COLO668 (cell line): ENCODE results near the gene DNAJC7.
"Not testable (repeated sequence)": the region's sequence is repeated elsewhere in the genome, so short reads cannot be mapped to it uniquely, and the experiment has no call there.

Experiments
- DNase-seq: peaks from one replicate; lab custom pipeline; 2025; ENCODE audit not compliant: unreplicated experiment; lab: John Stamatoyannopoulos, UW

Gene DNAJC7

GRCh38 chr17:41962111-41962510, 55.1 kb downstream of the DNAJC7 start:
- peak; percentile 1 for DNase-seq

- peak; percentile 0 for DNase-seq
Measured at GRCh38 chr17:41959336-41960095, 57.7 kb downstream of the DNAJC7 start.

DNA sequence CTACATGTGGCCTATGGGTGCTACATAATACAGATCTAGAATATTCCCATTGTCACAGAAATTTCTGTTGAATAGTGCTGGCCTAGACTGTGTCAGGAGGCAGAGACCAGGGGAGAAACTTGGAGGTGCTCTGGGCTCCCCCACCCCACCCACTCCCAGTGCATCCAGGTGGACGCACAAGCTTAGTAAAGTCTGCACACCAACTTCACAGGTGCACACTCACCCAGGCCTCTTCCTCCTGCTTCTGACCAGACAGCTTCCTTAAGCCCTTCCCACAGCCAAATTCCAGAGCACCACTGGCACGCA, 58.3 kb downstream of the DNAJC7 start:
- DNase-seq, result no peak

DNA sequence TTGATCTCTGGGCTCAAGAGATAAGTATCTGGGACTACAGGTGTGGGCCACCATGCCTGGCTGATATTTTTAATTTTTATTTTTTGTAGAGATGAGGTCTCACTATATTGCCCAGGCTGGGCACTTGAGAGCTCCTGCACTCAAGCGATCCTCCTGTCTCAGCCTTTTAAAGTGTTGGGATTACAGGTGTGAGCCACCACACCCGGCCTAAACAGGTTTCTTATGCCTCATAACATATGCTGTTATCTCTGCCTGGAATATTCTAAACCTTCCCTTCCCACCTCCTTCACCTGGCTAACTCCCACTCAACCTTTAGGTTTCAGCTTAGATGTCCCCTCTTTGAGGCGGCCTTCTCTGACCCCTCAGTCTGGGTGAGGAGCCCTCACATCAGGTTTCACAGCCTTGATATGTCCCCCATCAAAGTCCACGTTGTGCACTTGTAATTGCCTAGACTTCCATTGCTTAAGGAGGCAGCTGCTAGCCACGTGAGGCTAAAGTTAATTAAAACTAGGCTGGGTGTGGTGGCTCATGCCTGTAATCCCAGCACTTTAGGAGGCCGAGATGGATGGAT, 59.3 kb downstream of the DNAJC7 start:
- DNase-seq, result no peak

GRCh38 chr17:41957031-41957868, 60.0 kb downstream of the DNAJC7 start:
- no peak for DNase-seq

DNA sequence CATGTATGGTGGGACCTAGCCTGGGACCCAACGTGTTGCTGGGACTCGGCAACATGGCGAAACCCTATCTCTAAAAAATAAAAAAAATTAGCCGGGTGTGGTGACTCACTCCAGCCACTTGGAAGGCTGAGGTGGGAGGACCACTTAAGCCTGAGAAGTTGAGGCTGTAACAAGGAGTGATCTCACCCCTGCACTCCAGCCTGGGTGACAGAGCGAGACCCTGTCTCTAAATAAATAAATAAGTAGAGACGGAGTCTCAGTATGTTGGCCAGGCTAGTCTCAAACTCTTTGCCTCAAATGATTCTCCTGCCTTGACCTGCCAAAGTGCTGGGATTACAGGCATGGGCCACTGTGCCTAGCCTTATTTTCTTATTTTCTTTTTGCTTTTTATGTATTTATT, 60.7 kb downstream of the DNAJC7 start:
- no peak for DNase-seq

GRCh38 chr17:41948762-41949460, 68.3 kb downstream of the DNAJC7 start:
- DNase-seq, result no peak

DNA sequence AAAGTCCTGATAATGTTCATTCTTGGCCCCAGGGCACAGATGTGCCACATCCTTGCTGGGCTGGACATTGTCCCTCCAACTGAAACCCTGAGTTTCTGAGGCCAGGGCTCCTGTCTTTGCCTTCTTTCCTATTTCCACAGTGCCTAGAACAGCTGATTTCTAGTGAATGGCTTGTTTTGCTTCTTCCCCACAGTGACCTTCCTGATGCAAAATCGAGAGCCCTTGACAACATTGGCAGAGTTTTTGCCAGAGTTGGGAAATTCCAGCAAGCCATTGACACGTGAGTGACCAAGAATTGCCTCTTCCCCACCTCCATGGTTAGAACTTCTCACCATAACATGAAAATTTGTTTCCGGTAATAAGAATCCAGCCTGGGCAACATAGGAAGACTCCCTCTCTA, 72.3 kb downstream of the DNAJC7 start:
- no peak for DNase-seq

DNA sequence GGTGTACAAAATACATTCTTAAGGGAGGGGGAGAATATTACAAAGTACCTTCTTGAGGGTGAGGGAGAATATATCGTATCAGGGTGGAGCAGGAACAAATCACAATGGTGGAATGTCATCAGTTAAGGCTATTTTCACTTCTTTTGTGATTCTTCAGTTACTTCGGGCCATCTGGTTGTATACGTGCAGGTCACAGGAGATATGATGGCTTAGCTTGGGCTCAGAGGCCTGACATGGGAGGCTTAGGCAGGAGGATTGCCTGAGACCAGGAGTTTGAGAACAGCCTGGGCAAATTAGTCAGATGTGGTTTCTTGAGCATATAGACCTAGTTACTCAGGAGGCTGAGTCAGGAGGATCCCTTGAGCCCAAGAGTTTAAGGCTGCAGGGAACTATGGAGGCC, 73.7 kb downstream of the DNAJC7 start:
- no peak for DNase-seq

DNA sequence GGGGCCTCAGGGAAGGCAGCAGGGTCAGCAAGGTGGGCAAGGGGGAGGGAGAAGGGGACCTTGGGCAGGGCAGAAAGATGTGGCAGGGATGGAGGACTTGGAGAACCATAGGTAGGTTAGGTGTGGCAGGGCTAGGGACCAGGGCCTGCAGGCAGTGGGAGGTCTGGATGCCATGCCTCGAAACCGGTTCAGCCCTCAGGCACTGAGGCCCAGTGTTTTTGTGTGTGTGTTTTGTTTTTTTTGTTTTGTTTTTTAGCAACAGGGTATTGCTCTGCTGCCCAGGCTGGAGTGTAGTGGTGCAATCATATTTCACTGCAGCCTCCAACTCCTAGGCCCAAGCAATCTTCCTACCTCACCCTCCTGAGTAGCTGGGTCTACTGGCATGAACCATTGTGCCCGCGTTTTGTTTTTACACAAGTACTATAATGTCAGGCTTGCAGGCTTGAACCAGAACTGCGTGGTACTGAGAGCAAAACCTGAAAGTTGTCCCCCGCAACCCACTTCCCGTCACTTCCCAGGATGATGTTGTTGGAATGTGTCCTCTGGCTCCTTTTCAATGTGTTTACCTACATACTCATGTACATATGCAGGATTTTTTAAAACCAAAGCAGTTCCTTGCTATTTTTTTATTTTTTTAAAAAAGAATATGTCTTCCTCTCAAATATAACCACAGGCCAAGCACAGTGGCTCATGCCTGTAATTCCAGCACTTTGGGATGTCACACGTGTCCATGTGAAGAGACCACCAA, 74.4 kb downstream of the DNAJC7 start:
- no peak for DNase-seq

GRCh38 chr17:41941168-41941567, 76.1 kb downstream of the DNAJC7 start:
- DNase-seq, result no peak

DNA sequence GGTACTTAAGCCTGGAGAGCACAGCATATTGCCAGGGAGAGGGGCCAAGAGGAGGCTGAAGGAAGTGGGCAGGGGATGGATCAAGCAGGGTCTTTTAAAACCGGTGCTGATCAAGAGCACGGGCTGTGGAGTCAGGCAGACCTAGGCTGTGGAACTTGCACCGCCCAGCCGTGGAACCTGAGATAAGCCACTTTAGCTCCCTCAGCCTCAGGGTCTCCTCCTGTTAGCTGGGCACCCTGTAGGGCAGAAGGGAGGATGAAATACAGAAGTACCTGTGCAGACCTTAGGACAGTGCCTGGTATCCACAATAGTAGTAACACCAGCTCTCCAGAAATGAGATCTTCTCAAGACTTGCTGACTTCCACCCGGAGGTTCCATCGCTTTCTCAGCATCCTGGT, 77.5 kb downstream of the DNAJC7 start:
- no peak for DNase-seq

DNA sequence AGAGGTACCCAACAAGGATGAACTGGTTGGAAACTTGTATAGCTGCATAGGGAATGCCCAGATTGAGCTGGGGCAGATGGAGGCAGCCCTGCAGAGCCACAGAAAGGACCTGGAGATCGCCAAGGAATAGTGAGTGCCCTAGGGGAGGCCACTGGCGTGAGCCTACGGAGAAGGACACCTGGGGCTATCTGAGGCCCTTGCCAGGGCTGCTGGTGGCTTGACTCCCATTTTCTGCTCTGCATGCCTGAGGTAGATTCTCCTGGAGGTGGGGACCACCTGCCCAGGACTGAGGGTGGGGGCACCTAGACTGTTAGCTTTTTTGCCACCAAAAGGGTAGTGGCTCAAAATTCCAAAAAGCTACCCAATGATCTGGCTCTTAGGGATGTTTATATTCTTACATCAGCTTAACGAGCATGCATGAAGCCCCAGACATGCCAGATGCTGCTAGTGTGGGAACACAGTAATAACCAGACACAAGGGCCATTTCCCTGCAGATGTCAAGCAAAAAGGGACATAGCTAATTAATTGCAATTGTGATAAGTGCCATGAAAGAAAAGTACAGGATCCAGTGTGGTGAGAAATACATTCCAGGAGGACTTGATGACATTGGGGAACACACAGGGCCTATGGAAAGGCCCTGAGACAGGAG, 78.1 kb downstream of the DNAJC7 start:
- DNase-seq, result no peak

DNA sequence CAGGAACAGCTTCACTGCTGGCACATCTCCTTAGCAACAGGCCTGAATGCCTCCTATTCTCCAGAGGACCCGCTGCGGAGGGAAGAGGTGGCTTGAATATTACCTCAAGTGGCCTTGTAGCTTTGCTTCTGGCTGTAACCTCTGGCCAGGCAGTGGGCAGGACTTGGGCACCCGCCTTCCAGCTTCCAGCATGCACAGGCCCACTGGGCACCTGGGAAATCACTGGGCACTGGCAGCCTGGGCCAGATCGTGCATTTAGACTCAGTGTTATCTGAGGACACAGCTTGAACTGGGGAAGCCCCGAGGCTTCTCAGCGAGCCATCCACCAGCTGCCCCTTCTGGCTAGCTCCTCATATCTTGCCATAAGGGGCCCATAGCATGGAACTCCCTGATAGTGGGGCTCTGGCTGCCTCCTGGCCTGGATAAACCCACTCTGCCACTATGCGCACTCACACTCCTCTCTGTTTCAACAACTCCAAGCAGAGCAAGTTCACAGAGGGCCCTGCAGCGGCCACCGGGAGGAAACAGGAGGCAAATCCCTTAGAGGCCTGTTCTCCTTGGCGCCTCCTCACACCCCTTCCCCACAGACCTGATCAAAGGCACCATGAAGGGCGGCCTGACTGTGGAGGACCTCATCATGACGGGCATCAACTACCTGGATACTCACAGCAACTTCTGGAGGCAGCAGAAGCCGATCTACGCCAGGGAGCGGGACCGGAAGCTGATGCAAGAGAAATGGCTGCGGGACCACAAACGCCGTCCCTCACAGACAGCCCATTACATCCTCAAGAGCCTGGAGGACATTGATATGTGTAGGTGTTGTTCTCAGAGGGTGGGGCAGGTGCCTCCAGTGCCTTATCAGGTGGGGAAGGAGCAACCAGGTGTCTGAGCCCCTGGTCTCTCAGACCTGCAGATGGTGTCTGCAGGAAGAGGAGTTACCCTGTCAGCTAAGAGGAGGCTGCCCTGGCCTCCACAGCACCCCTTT, 79.0 kb downstream of the DNAJC7 start:
- no peak for DNase-seq

DNA sequence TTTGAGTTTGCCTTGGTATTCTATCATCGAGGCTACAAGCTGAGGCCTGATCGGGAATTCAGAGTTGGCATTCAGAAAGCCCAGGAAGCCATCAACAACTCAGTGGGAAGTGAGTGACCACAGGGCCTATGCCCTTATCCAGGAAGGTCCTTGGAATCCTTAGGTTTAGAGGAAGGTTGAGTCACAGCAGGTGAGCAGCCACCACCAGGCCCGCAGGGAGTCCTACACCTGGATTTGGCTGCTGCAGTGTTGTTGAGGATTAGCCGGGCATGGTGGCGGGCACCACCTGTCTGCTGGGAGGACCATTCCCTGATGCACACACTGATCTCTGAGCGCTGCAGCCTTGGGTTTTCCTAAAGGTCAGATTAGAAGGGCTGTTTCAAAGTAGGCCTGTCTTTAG, 81.6 kb downstream of the DNAJC7 start:
- no peak for DNase-seq

- DNase-seq, result no peak
Measured at GRCh38 chr17:41932816-41933389, 84.3 kb downstream of the DNAJC7 start.

DNA sequence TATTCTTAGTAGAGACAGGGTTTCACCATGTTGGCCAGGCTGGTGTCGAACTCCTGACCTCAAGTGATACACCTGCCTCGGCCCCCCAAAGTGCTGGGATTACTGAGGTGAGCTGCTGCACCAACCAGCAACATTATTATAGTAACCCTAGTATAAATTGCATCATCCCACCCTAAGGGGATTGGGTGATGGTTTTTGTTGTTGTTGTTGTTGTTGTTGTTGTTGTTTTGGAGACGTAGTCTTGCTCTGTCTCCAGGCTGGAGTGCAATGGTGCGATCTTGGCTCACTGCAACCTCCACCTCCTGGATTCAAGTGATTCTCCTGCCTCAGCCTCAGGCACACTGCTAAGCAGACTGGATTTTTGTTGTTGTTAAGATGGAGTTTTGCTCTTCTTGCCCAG, 85.5 kb downstream of the DNAJC7 start:
- DNase-seq, result not testable (repeated sequence)

GRCh38 chr17:41930833-41931156, 86.4 kb downstream of the DNAJC7 start:
- DNase-seq, result not testable (repeated sequence)
